Liver (tissue), 9 donors: ENCODE measurements around the gene ACSS1. TPM values are rescaled to one million over a fixed set of nuclear protein-coding genes. Genes with fewer than 3 reads are reported as not detected.

ENCODE experiments used
- DNase-seq: peaks from one replicate; pipeline ENCODE4 v3.0.0-alpha.2; 2017; ENCODE audit warnings: low spot score
- H3K27ac ChIP-seq, 2 donors: one replicate each; pipeline ENCODE4 v1.7.0; 2013; ENCODE audit warnings: inconsistent platforms in 2 of 2, low read length in 2 of 2, control low read depth in 1 of 2, low read depth in 1 of 2, mild to moderate bottlenecking in 1 of 2
- H3K27me3 ChIP-seq, 4 donors: one replicate each; pipeline versions ENCODE4 v1.6.1 to v1.7.0; 2013; ENCODE audit warnings: low read length in 3 of 4, inconsistent platforms in 1 of 4, mild to moderate bottlenecking in 1 of 4, moderate library complexity in 1 of 4; ENCODE audit not compliant: control insufficient read depth in 4 of 4, insufficient read depth in 4 of 4
- H3K36me3 ChIP-seq, 4 donors: one replicate each; pipeline versions ENCODE4 v1.6.1 to v1.7.0; 2013; ENCODE audit warnings: low read length in 3 of 4, mild to moderate bottlenecking in 3 of 4, low read depth in 1 of 4, moderate library complexity in 1 of 4; ENCODE audit not compliant: control insufficient read depth in 4 of 4, insufficient read depth in 3 of 4
- H3K4me1 ChIP-seq, 4 donors: one replicate each; pipeline versions ENCODE4 v1.6.1 to v1.7.0; 2013; ENCODE audit warnings: low read length in 3 of 4, mild to moderate bottlenecking in 3 of 4, moderate library complexity in 1 of 4; ENCODE audit not compliant: control insufficient read depth in 4 of 4, insufficient read depth in 4 of 4
- H3K4me3 ChIP-seq, 3 donors: one replicate each; pipeline versions ENCODE4 v1.6.1 to v1.7.0; 2013; ENCODE audit warnings: low read length in 3 of 3, control low read depth in 1 of 3, low read depth in 1 of 3, mild to moderate bottlenecking in 1 of 3
- H3K9ac ChIP-seq, 2 donors: one replicate each; pipeline ENCODE4 v1.7.0; 2013; ENCODE audit warnings: low read length in 2 of 2, mild to moderate bottlenecking in 2 of 2, moderate library complexity in 2 of 2, control low read depth in 1 of 2, low read depth in 1 of 2
- H3K9me3 ChIP-seq, 4 donors: one replicate each; pipeline versions ENCODE4 v1.6.1 to v1.7.0; 2013; ENCODE audit warnings: low read length in 3 of 4; ENCODE audit not compliant: control insufficient read depth in 4 of 4
- EGR1 ChIP-seq, 2 donors: IDR thresholded peaks; 2 replicates each; pipeline ENCODE4 v1.6.1; 2016 to 2018; ENCODE audit warnings: antibody characterized with exemption in 2 of 2, low read depth in 2 of 2
- FOXA1 ChIP-seq: IDR thresholded peaks from 2 replicates; pipeline ENCODE4 v1.6.1; 2016; ENCODE audit warnings: antibody characterized with exemption
- FOXA2 ChIP-seq: IDR thresholded peaks from 2 replicates; pipeline ENCODE4 v1.6.1; 2016; ENCODE audit warnings: antibody characterized with exemption
- GABPA ChIP-seq, 2 donors: IDR thresholded peaks in 1 of 2; conservative IDR thresholded peaks in 1 of 2; 2 replicates each; pipeline ENCODE4 v1.6.1; 2016; ENCODE audit warnings: antibody characterized with exemption in 2 of 2, mild to moderate bottlenecking in 1 of 2, moderate library complexity in 1 of 2
- HNF4A ChIP-seq, 2 donors: conservative IDR thresholded peaks; 2 replicates each; pipeline ENCODE4 v1.6.1; 2016; ENCODE audit warnings: antibody characterized with exemption in 2 of 2, mild to moderate bottlenecking in 2 of 2
- HNF4G ChIP-seq: IDR thresholded peaks from 2 replicates; pipeline ENCODE4 v1.6.1; 2016; ENCODE audit warnings: antibody characterized with exemption
- JUND ChIP-seq, 2 donors: IDR thresholded peaks; 2 replicates each; pipeline ENCODE4 v1.6.1; 2016; ENCODE audit warnings: antibody characterized with exemption in 2 of 2
- MAX ChIP-seq: IDR thresholded peaks from 2 replicates; pipeline ENCODE4 v1.6.1; 2016; ENCODE audit warnings: antibody characterized with exemption
- NR2F2 ChIP-seq: IDR thresholded peaks from 2 replicates; pipeline ENCODE4 v1.6.1; 2016; ENCODE audit warnings: antibody characterized with exemption
- RAD21 ChIP-seq, 2 donors: IDR thresholded peaks; 2 replicates each; pipeline ENCODE4 v1.6.1; 2016; ENCODE audit warnings: antibody characterized with exemption in 2 of 2, mild to moderate bottlenecking in 2 of 2
- RXRA ChIP-seq, 2 donors: IDR thresholded peaks; 2 replicates each; pipeline ENCODE4 v1.6.1; 2017 to 2018; ENCODE audit warnings: antibody characterized with exemption in 2 of 2, mild to moderate bottlenecking in 1 of 2
- SP1 ChIP-seq: IDR thresholded peaks from 2 replicates; pipeline ENCODE4 v1.6.1; 2018; ENCODE audit warnings: antibody characterized with exemption, mild to moderate bottlenecking
- TAF1 ChIP-seq: conservative IDR thresholded peaks from 2 replicates; pipeline ENCODE4 v1.6.1; 2016; ENCODE audit warnings: antibody characterized with exemption, mild to moderate bottlenecking
- YY1 ChIP-seq: IDR thresholded peaks from 2 replicates; pipeline ENCODE4 v1.6.1; 2016; ENCODE audit warnings: antibody characterized with exemption, mild to moderate bottlenecking
- ZBTB33 ChIP-seq: IDR thresholded peaks from 2 replicates; pipeline ENCODE4 v1.6.1; 2016; ENCODE audit warnings: antibody characterized with exemption
- WGBS: extraction: QIAGEN DNeasy Blood & Tissue Kit; methylation state at CpG from one replicate; pipeline ENCODE4 v1.1.7; 2013; 5-methylcytosine and 5-hydroxymethylcytosine counted together
- polyA plus RNA-seq, 2 donors: library from polyadenylated mRNA; stranded (reverse) in 1 of 2; unstranded in 1 of 2; fragments of 200-250 nt in 1 of 2; fragments of >200 nt in 1 of 2; fragmentation: Nextera tagmentation in 1 of 2; extraction: Ambion mirVana in 1 of 2; gene quantifications; one replicate each; pipeline versions ENCODE4 v1.2.1 to v1.2.3, GENCODE V29; 2013 to 2015
- total RNA-seq, 2 donors: library from RNA; depleted of rRNA; stranded (reverse); fragments of >200 nt; gene quantifications; one replicate each; pipeline ENCODE4 v1.2.3, GENCODE V29; 2014
- TF ChIP-seq, protein P1 (sequence below): IDR thresholded peaks from 2 replicates; pipeline ENCODE4 v1.6.1; 2016; ENCODE audit warnings: antibody characterized with exemption
- TF ChIP-seq, protein P2 (sequence below): IDR thresholded peaks from 2 replicates; pipeline ENCODE4 v1.6.1; 2016; ENCODE audit warnings: antibody characterized with exemption, mild to moderate bottlenecking
- TF ChIP-seq, protein P3 (sequence below): fragments of 150-350 bp; IDR thresholded peaks from 2 replicates; pipeline ENCODE4 v1.5.1; 2017; ENCODE audit warnings: improper control_type of control experiment, low read depth, low read length; ENCODE audit not compliant: missing input control
- donor health status: healthy.
- donor health status: healthy.
- donor health status: healthy.
- donor health status: healthy.
- donor health status: healthy.

The ACSS1 gene
- total and polyA plus RNA-seq, 4 donors, result 5.3 to 87.5 (median 22.1) TPM

DNA sequence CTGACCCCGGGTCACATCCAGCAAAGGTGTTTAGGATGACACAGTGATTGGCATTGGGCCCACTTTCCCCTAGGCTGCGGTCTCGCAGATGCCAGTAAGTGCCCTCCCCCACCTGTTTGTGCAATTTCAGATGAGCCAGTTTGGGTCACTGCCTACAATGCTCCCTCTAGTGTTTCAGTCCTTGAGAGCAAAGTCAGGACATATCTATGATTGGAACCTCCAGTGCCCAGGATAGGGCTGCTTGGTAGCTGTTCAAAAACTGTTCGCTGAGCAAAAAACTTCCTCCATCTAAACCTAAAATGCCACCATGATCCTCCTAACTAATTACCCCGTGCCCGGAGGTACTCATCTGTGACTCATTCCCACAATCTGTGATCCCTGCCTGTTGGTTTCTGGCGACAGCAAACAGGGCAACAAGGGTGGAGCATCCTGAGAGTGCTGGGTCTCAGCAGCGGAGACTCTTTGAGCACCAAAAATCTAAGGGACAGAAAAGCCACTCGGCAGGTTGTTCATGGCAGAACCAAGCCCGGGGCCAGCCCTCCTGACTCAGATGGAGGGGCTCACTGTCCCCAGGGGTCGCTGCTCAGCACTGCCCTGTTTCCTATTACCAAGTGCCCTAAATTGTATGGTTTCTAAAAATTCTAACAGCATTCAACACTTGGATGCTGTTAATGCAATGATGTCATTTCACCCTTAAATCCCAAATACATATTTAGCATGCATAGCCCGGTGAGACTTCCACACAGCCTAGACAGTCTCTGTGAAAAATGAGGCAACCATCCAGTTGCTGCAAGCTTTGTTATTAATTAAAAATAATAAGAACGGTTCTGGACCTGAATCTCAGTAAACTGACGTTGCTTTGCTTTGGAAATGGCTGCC, 19.0 kb upstream of the ACSS1 start (continued):
- TF ChIP-seq FOXA1, result no peak

- peaks cover 0 to 11% (median 2%) of the 10 kb centered on the region in 4 donors for H3K27me3 ChIP-seq
- WGBS, result 78% methylated on average over 2 of the region's 2 CpGs
These were observed 18.3 kb upstream of the ACSS1 start for GRCh38 chr20:25076201-25076600.

DNA sequence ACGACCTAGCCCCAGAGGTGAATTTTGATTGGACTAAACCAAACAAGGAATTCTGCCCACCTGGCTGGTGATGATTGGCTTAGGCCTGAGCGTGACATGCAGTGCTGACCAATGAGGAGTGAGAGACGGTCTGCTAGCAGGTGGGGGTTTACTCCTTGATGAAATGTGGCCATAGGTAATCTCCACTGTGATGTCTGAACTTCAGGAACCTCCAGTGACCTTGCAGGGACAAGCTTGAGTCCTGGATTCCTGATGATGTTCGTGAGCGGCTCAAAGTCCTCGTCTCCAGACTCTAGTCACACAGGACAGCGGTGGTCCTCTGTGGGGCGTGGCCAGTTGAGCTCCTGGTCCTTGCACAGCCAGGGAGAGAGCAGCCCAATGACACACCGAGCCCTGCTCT, 15.6 kb upstream of the ACSS1 start:
- no peak overlapping the region for H3K4me3 ChIP-seq
- H3K27me3 ChIP-seq, result peaks cover 0 to 3% (median 0%) of the 10 kb centered on the region in 4 donors
- H3K9me3 ChIP-seq, result peaks cover 0 to 2% (median 0%) of the 10 kb centered on the region in 4 donors
- no peak overlapping the region for H3K27ac ChIP-seq
- no peak overlapping the region for H3K9ac ChIP-seq
- no peaks in the 10 kb centered on the region for H3K36me3 ChIP-seq
- peaks cover 7 to 18% (median 11%) of the 10 kb centered on the region in 4 donors for H3K4me1 ChIP-seq
- TF ChIP-seq YY1, result no peak
- TF ChIP-seq JUND (IDR thresholded peaks at IDR 0.05), result no peak
- TF ChIP-seq, protein P1, sequence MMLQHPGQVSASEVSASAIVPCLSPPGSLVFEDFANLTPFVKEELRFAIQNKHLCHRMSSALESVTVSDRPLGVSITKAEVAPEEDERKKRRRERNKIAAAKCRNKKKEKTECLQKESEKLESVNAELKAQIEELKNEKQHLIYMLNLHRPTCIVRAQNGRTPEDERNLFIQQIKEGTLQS, result no peak
- no peak for TF ChIP-seq TAF1
- no peak for TF ChIP-seq MAX
- TF ChIP-seq HNF4G, result no peak
- TF ChIP-seq ZBTB33, result no peak
- no peak for TF ChIP-seq RXRA (IDR thresholded peaks at IDR 0.05)
- no peak for TF ChIP-seq EGR1 (IDR thresholded peaks at IDR 0.05; ENCODE audit: low read depth in 2 of 2)
- TF ChIP-seq GABPA (IDR thresholded peaks at IDR 0.05 in 1 of 2, conservative IDR thresholded peaks at IDR 0.05 in 1 of 2), result no peak
- TF ChIP-seq RAD21 (IDR thresholded peaks at IDR 0.05), result no peak
- TF ChIP-seq, protein P2, sequence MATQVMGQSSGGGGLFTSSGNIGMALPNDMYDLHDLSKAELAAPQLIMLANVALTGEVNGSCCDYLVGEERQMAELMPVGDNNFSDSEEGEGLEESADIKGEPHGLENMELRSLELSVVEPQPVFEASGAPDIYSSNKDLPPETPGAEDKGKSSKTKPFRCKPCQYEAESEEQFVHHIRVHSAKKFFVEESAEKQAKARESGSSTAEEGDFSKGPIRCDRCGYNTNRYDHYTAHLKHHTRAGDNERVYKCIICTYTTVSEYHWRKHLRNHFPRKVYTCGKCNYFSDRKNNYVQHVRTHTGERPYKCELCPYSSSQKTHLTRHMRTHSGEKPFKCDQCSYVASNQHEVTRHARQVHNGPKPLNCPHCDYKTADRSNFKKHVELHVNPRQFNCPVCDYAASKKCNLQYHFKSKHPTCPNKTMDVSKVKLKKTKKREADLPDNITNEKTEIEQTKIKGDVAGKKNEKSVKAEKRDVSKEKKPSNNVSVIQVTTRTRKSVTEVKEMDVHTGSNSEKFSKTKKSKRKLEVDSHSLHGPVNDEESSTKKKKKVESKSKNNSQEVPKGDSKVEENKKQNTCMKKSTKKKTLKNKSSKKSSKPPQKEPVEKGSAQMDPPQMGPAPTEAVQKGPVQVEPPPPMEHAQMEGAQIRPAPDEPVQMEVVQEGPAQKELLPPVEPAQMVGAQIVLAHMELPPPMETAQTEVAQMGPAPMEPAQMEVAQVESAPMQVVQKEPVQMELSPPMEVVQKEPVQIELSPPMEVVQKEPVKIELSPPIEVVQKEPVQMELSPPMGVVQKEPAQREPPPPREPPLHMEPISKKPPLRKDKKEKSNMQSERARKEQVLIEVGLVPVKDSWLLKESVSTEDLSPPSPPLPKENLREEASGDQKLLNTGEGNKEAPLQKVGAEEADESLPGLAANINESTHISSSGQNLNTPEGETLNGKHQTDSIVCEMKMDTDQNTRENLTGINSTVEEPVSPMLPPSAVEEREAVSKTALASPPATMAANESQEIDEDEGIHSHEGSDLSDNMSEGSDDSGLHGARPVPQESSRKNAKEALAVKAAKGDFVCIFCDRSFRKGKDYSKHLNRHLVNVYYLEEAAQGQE, result no peak
- no peak for TF ChIP-seq FOXA2
- no peak for TF ChIP-seq NR2F2
- TF ChIP-seq HNF4A (conservative IDR thresholded peaks at IDR 0.05), result no peak
- TF ChIP-seq, protein P3, sequence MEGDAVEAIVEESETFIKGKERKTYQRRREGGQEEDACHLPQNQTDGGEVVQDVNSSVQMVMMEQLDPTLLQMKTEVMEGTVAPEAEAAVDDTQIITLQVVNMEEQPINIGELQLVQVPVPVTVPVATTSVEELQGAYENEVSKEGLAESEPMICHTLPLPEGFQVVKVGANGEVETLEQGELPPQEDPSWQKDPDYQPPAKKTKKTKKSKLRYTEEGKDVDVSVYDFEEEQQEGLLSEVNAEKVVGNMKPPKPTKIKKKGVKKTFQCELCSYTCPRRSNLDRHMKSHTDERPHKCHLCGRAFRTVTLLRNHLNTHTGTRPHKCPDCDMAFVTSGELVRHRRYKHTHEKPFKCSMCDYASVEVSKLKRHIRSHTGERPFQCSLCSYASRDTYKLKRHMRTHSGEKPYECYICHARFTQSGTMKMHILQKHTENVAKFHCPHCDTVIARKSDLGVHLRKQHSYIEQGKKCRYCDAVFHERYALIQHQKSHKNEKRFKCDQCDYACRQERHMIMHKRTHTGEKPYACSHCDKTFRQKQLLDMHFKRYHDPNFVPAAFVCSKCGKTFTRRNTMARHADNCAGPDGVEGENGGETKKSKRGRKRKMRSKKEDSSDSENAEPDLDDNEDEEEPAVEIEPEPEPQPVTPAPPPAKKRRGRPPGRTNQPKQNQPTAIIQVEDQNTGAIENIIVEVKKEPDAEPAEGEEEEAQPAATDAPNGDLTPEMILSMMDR, result no peak
- TF ChIP-seq FOXA1, result no peak
- TF ChIP-seq SP1, result no peak
- WGBS, result 70% methylated on average over 9 of the region's 9 CpGs
- DNase-seq, result peak; percentile 14

More at GRCh38 chr20:25076201-25076600, 18.3 kb upstream of the ACSS1 start:
- H3K4me1 ChIP-seq, result peaks cover 7 to 18% (median 11%) of the 10 kb centered on the region in 4 donors
- H3K36me3 ChIP-seq, result no peaks in the 10 kb centered on the region
- H3K9ac ChIP-seq, result no peak overlapping the region
- DNase-seq, result no peak
- H3K9me3 ChIP-seq, result peaks cover 0 to 2% (median 0%) of the 10 kb centered on the region in 4 donors
- no peak for TF ChIP-seq JUND (IDR thresholded peaks at IDR 0.05)
- TF ChIP-seq EGR1 (IDR thresholded peaks at IDR 0.05; ENCODE audit: low read depth in 2 of 2), result no peak
- TF ChIP-seq HNF4G, result no peak
- no peak for TF ChIP-seq SP1
- no peak overlapping the region for H3K27ac ChIP-seq
- H3K4me3 ChIP-seq, result no peak overlapping the region
